Suppressor macrophage treated with lipopolysaccharide for 1 hour (primary cell): Measurements from ENCODE around the gene CD109.
"Not testable (repeated sequence)": the region's sequence is repeated elsewhere in the genome, so short reads cannot be mapped to it uniquely, and the experiment has no call there.

ENCODE experiments used
- DNase-seq, 3 donors: peaks; one replicate each; pipeline ENCODE4 v3.0.0-alpha.2; 2020 to 2022

CD109 gene

GRCh38 chr6:73688351-73688750 lies 7.7 kb upstream of the CD109 start:
- DNase-seq: no peak

GRCh38 chr6:73690056-73690455 lies 5.9 kb upstream of the CD109 start:
- peak in 2 of 3 donors; percentile 59 to 60 for DNase-seq

GRCh38 chr6:73691512-73691911 lies 4.5 kb upstream of the CD109 start:
- DNase-seq: no peak

GRCh38 chr6:73694711-73695411 lies 1.1 kb upstream of the CD109 start:
- peak; percentile 46 to 64 (median 57) for DNase-seq

- DNase-seq: peak; percentile 29 to 44 (median 35)
Observed at GRCh38 chr6:73696966-73697655, 1.1 kb downstream of the CD109 start.

GRCh38 chr6:73699676-73700459 lies 3.9 kb downstream of the CD109 start:
- no peak for DNase-seq

- DNase-seq: no peak
Observed at GRCh38 chr6:73702444-73702843, 6.4 kb downstream of the CD109 start.

- no peak for DNase-seq
Observed at GRCh38 chr6:73703466-73703865, 7.5 kb downstream of the CD109 start.

GRCh38 chr6:73704260-73704659 lies 8.3 kb downstream of the CD109 start:
- peak; percentile 58 to 76 (median 74) for DNase-seq

GRCh38 chr6:73704798-73705197 lies 8.8 kb downstream of the CD109 start:
- no peak for DNase-seq

GRCh38 chr6:73706971-73707370 lies 11.0 kb downstream of the CD109 start:
- DNase-seq: no peak

GRCh38 chr6:73710470-73710869 lies 14.5 kb downstream of the CD109 start:
- DNase-seq: no peak

- no peak for DNase-seq
Observed at GRCh38 chr6:73710948-73711347, 14.9 kb downstream of the CD109 start.

- no peak for DNase-seq
Observed at GRCh38 chr6:73712535-73713173, 16.7 kb downstream of the CD109 start.

GRCh38 chr6:73713426-73714147 lies 17.6 kb downstream of the CD109 start:
- peak in 2 of 3 donors; percentile 43 to 57 for DNase-seq

GRCh38 chr6:73715111-73715508 lies 19.1 kb downstream of the CD109 start:
- peak; percentile 65 to 75 (median 68) for DNase-seq

- no peak for DNase-seq
Observed at GRCh38 chr6:73719046-73719445, 23.0 kb downstream of the CD109 start.

GRCh38 chr6:73722318-73723060 lies 26.5 kb downstream of the CD109 start:
- DNase-seq: peak; percentile 83 to 96 (median 90)

- not testable (repeated sequence) for DNase-seq
Observed at GRCh38 chr6:73723480-73723879, 27.5 kb downstream of the CD109 start.

GRCh38 chr6:73724389-73724788 lies 28.4 kb downstream of the CD109 start:
- DNase-seq: no peak

GRCh38 chr6:73725192-73725591 lies 29.2 kb downstream of the CD109 start:
- DNase-seq: peak; percentile 77 to 81 (median 81)

- peak in 1 of 3 donors; percentile 22 for DNase-seq
Observed at GRCh38 chr6:73727114-73727513, 31.1 kb downstream of the CD109 start.
